ENCODE results near the gene PANX3. TPM values are rescaled to one million over a fixed set of nuclear protein-coding genes. Genes with fewer than 3 reads are reported as not detected.

Gene PANX3
- polyA plus RNA-seq, 1 donor from 2014 or later, result not detected

DNA sequence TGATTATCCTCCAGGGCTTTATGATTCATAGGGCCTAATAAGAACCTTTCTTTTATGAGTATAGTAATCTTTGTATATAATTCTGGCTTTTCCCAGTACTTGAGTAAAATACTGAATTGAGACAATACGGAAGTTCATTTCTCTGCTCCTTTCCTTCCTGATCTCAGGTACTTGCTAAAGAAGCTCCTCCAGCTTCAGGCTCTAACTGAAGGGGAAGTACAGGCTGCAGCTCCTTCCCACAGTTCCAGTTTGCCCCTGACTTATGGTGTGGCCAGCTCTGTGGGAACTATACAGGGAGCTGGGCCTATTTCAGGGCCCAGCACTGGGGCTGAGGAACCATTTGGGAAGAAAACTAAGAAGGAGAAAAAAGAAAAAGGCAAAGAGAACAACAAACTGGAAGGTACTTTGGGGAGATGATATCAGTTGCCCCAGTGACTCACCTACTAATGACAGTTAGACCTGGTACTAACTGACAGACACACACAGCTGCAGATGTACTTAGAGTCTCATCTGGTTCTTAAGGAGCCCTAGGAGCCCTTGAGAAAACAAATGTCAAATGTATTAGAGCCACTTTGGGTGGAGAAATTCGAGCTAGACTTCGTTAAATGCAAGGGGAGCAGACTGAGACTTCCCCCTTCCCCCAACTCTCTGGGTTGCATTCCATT lies 14.4 kb downstream of the PANX3 start:
- H2AFZ ChIP-seq (ENCODE audit: low read depth, low read length), result no peak overlapping the region
- no peaks in the 10 kb centered on the region for H3K9me3 ChIP-seq (ENCODE audit: low read length)
- H3F3A ChIP-seq (ENCODE audit: insufficient read depth, low read length, poor library complexity, severe bottlenecking), result peaks cover 3% of the 10 kb centered on the region
- peaks cover 26% of the 10 kb centered on the region for H3K79me2 ChIP-seq (replicated peaks; ENCODE audit: insufficient read depth, low read length)
- H3K27me3 ChIP-seq (ENCODE audit: insufficient read depth, low read depth, low read length), result no peaks in the 10 kb centered on the region
- TF ChIP-seq SMC3 (conservative IDR thresholded peaks at IDR 0.05; ENCODE audit: poor library complexity) (no peak), MXI1 (conservative IDR thresholded peaks at IDR 0.05; ENCODE audit: poor library complexity, severe bottlenecking) (no peak), EP300 (conservative IDR thresholded peaks at IDR 0.05; ENCODE audit: poor library complexity, severe bottlenecking) (no peak), TAF1 (IDR thresholded peaks at IDR 0.05; ENCODE audit: low read depth) (no peak), POLR2AphosphoS5 (IDR thresholded peaks at IDR 0.05) (no peak), EZH2 (IDR thresholded peaks at IDR 0.05; ENCODE audit: borderline replicate concordance, insufficient read depth, low read length, poor library complexity, severe bottlenecking) (no peak), RAD21 (conservative IDR thresholded peaks at IDR 0.05) (no peak)
- TF ChIP-seq, protein P1, sequence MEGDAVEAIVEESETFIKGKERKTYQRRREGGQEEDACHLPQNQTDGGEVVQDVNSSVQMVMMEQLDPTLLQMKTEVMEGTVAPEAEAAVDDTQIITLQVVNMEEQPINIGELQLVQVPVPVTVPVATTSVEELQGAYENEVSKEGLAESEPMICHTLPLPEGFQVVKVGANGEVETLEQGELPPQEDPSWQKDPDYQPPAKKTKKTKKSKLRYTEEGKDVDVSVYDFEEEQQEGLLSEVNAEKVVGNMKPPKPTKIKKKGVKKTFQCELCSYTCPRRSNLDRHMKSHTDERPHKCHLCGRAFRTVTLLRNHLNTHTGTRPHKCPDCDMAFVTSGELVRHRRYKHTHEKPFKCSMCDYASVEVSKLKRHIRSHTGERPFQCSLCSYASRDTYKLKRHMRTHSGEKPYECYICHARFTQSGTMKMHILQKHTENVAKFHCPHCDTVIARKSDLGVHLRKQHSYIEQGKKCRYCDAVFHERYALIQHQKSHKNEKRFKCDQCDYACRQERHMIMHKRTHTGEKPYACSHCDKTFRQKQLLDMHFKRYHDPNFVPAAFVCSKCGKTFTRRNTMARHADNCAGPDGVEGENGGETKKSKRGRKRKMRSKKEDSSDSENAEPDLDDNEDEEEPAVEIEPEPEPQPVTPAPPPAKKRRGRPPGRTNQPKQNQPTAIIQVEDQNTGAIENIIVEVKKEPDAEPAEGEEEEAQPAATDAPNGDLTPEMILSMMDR (IDR thresholded peaks at IDR 0.05; ENCODE audit: poor library complexity, severe bottlenecking), result no peak
- TF ChIP-seq, protein P2, sequence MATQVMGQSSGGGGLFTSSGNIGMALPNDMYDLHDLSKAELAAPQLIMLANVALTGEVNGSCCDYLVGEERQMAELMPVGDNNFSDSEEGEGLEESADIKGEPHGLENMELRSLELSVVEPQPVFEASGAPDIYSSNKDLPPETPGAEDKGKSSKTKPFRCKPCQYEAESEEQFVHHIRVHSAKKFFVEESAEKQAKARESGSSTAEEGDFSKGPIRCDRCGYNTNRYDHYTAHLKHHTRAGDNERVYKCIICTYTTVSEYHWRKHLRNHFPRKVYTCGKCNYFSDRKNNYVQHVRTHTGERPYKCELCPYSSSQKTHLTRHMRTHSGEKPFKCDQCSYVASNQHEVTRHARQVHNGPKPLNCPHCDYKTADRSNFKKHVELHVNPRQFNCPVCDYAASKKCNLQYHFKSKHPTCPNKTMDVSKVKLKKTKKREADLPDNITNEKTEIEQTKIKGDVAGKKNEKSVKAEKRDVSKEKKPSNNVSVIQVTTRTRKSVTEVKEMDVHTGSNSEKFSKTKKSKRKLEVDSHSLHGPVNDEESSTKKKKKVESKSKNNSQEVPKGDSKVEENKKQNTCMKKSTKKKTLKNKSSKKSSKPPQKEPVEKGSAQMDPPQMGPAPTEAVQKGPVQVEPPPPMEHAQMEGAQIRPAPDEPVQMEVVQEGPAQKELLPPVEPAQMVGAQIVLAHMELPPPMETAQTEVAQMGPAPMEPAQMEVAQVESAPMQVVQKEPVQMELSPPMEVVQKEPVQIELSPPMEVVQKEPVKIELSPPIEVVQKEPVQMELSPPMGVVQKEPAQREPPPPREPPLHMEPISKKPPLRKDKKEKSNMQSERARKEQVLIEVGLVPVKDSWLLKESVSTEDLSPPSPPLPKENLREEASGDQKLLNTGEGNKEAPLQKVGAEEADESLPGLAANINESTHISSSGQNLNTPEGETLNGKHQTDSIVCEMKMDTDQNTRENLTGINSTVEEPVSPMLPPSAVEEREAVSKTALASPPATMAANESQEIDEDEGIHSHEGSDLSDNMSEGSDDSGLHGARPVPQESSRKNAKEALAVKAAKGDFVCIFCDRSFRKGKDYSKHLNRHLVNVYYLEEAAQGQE (IDR thresholded peaks at IDR 0.05; ENCODE audit: borderline replicate concordance), result no peak
- H4K20me1 ChIP-seq (ENCODE audit: insufficient read depth), result no peaks in the 10 kb centered on the region
- no peak overlapping the region for H3K4me3 ChIP-seq (ENCODE audit: low read length)
- no peak overlapping the region for H3K27ac ChIP-seq (ENCODE audit: low read length)
- no peak overlapping the region for H3K4me2 ChIP-seq (ENCODE audit: low read length)
- H3K36me3 ChIP-seq (ENCODE audit: insufficient read depth, low read length), result peaks cover 11% of the 10 kb centered on the region
- no peaks in the 10 kb centered on the region for H3K9me2 ChIP-seq (ENCODE audit: insufficient read depth, low read length)
- no peak overlapping the region for H3K9ac ChIP-seq (ENCODE audit: low read length)

DNA sequence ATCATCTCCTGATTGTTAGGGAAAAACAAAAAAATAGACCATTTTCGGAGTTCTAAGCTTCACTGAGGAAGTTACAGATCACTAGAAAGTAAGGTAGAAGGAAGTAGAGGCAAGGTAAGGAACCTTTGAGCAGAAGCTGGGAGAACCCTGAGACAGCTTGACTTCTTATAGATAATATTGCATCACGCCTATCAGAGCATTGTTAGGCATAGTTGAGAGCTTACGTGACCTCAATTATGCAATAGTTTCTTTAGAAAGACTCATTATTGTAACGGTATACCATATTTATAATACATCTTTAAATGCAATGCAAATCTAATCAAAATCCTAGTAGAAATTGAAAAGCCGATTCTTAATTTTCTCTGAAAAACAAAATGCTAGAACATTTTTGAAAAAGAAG lies 16.3 kb downstream of the PANX3 start:
- Histone ChIP-seq H3K27me3 (ENCODE audit: insufficient read depth, low read depth, low read length) (no peaks in the 10 kb centered on the region), H3F3A (ENCODE audit: insufficient read depth, low read length, poor library complexity, severe bottlenecking) (no peaks in the 10 kb centered on the region), H3K79me2 (replicated peaks; ENCODE audit: insufficient read depth, low read length) (peaks cover 26% of the 10 kb centered on the region), H3K27ac (ENCODE audit: low read length) (no peak overlapping the region), H2AFZ (ENCODE audit: low read depth, low read length) (no peak overlapping the region), H3K4me3 (ENCODE audit: low read length) (no peak overlapping the region), H3K4me2 (ENCODE audit: low read length) (no peak overlapping the region), H4K20me1 (ENCODE audit: insufficient read depth) (no peaks in the 10 kb centered on the region), H3K9me2 (ENCODE audit: insufficient read depth, low read length) (no peaks in the 10 kb centered on the region), H3K9ac (ENCODE audit: low read length) (no peak overlapping the region), H3K36me3 (ENCODE audit: insufficient read depth, low read length) (peaks cover 14% of the 10 kb centered on the region), H3K9me3 (ENCODE audit: low read length) (no peaks in the 10 kb centered on the region)
- TF ChIP-seq EP300 (conservative IDR thresholded peaks at IDR 0.05; ENCODE audit: poor library complexity, severe bottlenecking) (no peak), EZH2 (IDR thresholded peaks at IDR 0.05; ENCODE audit: borderline replicate concordance, insufficient read depth, low read length, poor library complexity, severe bottlenecking) (no peak), SMC3 (conservative IDR thresholded peaks at IDR 0.05; ENCODE audit: poor library complexity) (no peak), TAF1 (IDR thresholded peaks at IDR 0.05; ENCODE audit: low read depth) (no peak), POLR2AphosphoS5 (IDR thresholded peaks at IDR 0.05) (no peak), MXI1 (conservative IDR thresholded peaks at IDR 0.05; ENCODE audit: poor library complexity, severe bottlenecking) (no peak)
- TF ChIP-seq, protein P2 (IDR thresholded peaks at IDR 0.05; ENCODE audit: borderline replicate concordance), result no peak
- TF ChIP-seq, protein P1 (IDR thresholded peaks at IDR 0.05; ENCODE audit: poor library complexity, severe bottlenecking), result no peak

All from neural cell (in vitro differentiated cells).